ENCODE data around the gene EXOC4.

EXOC4 gene

DNA sequence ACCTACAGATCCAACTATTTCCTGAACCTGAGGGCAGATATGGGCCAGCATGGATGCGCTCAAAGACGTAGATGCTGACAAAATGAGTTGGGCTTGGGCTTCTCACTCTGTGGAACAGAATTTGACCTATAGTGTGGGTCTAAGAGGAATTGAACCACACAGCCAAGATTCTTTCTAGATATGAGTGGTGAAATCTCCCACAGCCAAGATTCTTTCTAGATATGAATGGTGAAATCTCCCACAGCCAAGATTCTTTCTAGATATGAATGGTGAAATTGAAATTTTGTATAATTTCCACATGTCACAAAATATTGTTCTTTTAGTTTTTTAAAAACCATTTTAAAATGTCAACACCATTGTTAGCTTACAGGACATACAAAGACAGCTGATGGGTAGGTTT, 658.8 kb downstream of the EXOC4 start:
- DNase-seq = no peak

DNA sequence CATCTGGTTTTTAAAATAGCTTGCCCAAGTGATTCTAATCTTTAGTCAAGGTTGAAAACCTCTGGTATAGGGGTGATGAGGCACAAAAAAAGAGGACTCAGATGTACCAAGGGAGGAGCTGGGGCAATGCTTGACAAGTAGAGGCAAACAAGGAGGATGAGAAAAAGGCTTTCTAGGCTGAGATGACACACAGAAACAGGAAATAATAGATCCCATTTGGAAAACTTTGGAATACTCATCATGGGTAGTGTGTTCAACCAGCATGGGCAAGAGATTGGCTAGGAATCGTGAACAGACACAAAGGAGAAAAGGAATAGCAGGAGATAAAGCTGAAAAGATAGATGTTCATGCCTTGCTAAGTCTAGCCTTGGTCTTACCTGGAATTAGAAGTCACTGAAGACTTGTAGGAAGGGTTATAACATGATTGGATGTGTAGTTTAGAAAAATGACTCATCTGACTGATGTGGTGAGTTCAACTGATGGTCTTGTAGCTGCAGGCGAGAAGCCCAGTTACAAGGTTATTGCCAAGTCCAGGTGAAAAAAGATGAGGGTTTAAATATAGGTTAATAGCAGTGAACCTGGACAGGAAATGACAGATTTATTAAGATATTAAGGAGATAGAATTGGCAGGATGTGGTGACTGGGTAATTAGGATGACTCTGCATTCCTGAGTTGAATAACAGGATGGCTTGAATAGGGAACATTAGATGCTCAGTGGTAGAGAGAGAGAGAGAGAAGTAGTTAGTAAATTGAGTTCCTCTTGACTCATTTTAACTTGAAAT, 660.2 kb downstream of the EXOC4 start:
- no peak for DNase-seq

DNA sequence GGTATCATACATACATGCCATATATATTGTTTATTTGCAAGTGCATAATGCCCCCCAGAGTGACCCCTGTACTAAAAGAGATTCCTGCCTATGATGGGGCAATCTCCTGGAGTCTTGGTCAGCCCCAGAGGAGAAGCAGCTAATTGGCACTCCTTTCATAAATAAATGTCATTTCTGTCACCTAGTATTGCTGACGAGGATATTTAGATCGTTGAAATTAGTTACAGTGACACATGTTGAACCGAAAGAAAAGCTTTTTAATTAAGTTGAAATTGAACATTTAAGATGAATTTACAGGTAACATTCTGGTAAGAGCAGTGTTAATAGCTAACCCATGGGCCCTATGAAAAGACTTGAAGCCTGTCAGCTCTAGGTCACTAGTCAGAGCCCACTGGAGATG, 663.7 kb downstream of the EXOC4 start:
- DNase-seq = no peak

DNA sequence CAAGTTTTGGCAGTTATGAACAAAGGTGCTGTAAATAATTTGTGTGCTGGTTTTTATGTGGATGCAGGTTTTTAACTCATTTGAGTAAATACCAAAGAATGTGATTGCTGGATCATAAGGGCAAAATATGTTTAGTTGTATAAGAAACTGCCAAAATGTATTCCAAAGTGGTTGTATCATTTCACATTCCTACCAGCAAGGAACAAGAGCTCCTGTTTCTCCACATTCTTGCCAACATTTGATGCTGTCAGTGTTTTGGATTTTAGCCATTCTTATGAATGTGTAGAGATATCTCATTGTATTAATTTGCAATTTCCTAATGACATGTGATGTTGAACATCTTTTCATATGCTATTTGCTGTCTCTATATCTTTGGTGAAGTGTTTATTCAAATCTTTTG, 666.9 kb downstream of the EXOC4 start:
- DNase-seq = no peak

DNA sequence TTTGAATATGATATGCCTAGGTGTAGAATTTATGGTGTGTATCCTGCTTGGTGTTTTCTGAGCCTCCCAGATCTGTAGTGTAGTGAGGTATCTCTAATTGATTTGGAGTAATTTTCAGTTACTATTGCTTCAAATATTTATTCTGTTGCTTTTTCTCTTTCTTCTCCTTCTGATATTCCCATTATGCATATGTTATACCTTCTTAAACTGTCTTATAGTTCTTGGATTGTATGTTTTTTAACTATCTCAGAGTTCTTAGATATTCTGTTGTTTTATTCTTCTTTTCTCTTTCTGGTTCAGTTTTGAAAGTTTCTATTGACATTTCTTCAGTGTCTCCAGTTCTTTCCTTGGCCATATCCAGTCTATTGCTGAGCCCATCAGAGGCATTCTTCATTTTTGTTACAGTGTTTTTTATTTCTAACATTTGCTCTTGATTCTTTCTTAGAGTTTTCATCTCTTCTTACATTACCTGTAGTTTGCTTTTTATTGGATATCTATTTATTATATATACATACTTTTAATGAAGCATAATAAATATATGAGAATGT, 668.8 kb downstream of the EXOC4 start:
- no peak for DNase-seq

DNA sequence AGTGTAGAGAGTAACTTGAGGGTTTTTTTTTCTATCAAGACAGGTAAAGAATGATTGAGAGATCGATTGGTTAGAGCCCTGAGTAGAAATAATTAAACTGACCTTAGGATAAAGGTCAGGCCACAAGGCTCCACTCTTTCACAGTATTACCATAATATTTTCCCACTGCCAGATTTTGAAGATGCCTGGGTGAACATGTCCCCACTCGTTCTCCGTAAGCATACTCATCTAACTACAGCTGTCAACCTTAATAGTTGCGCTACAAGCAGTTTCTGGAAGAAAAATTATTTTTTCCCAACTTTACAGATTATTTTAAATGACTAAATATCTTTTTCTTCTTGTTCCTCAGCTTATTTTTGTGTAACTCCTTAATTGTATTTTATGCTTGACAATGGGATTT, 671.1 kb downstream of the EXOC4 start:
- no peak for DNase-seq

DNA sequence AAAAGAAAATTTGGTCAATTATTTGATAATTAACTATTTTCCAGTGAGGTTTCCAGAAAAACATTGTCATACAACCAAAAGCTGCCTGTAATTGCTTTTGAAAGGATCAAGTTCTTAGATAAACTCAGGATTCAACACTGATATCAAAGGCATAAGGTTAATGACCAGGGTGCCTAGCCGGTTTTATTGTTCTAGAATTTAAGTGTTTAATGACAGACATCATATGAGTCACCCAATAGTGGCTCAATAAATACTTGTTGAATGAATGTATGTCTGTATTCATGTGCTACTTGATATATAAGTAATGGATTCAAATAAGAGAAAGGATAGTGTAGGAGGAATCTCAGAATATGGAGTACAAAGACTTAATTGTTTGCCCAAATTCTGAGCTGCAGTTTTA, 678.2 kb downstream of the EXOC4 start:
- DNase-seq = no peak

DNA sequence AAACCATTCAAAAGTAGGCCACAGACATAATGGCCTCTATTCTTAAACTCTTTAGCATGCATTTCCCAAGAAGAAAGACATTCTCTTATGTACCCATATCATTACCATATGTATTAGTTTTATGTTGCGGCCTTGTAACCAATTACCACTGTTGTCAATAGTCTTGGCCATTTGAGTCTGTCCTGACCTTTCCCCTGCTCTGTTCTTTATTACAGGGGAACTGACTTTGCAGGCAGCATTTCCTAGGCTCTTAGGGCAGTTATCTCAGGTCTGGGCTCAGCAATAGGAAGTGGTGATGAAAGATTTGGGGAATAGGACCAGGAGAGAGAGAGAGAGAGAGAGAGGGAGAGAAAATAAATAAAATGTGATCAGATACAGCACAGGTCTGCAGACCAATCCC, 679.7 kb downstream of the EXOC4 start:
- no peak for DNase-seq

DNA sequence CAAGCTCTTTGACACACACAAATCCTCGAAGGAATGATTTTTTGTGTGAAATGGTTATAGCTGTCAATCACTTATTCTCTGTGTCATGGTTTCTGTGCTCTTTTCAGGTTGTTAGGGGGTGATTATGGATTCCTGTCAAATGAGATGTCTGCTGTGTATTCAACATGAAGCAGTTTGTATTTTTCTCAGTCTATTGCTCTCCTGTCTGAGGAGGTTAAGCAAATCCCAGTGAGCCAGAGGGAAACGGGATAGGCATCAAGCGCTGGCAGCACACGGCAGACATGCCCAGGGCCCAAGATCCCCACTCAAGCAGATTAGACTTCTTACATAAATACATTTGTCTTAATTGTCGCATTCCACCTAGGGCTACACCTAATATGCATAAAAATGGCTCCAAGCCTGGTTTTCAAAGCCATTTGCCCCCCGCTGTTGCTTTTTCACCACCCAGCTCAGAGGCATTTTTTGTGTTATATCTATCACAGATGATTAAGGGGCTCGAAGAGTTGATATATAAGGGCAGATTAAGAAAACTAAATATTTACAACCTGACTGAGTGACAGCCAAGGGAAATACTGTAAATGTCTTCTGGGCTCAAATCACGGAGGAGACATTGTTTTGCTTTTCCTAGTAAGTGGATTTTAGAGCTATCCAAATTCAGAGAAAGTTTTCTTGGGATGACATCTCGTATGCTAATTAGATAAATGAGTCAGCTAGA, 681.5 kb downstream of the EXOC4 start:
- DNase-seq = no peak

DNA sequence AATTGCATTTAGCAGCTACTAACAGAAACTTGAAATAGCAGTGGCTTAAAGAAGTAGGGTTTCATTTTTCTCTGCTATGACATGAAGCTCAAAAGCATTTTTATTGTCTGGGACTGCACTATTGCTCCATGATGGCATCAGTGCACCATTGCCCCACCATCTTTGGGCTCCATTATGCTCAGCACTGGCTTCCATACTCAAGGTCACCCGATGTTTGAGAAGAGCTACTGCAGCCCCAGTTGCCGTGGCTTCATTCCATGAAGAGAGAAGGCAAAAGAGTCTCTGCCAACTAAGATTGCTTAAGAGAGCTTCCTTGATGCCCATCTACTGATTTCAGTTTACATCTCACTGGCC, 682.1 kb downstream of the EXOC4 start:
- no peak for DNase-seq

DNA sequence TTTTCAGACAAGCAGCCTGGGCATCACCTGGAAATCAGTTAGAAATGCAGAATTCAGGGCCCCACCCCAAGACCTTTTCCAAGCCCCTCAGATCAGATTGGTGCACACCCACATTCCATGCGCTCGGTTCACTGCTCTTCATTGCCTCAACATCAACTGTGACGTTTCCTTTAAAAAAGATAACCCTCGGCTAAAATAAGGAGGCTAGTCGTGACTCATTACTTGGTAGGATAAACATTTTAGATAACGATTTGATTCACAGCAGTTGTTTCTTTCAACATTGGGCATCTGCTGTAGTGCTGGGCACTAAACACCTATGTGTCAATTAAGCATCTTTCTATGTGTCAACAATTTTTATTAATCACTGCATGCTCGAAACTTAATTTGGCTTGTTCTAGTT, 683.2 kb downstream of the EXOC4 start:
- no peak for DNase-seq

DNA sequence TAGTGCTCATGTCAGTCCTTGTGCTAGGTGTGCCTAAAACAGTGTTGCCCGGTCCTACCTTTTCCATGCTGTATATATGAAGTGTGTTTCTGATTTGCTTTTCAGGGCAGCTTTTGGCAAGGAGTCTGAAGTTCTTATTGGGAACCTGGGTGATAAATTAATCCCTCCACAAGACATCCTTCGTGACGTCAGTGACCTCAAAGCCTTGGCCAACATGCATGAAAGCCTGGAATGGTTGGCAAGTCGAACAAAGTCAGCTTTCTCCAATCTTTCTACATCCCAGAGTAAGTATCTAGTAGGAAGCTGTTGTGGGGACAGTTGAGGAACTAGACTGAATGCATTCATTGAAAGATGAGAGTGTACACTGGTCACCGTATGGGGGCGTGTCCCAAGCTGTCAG, 684.9 kb downstream of the EXOC4 start:
- no peak for DNase-seq

DNA sequence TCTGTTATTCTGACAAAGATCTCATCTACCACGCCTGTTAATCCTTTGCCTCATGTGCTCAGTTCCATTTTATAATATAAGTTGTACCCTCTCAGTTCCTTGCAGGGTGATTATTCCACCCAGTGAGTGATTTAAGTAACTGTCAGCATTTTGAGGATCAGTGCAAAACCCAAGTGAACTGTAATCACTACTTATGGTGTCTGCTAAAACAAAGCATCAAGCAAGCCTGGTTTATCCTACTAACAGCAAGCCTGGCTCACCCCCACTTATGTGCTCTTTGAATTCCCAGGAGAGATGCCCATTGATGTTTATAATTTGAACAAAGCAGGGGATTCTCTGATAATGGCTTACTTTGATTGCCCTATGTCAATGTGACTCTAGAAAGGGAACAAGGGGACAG, 687.5 kb downstream of the EXOC4 start:
- DNase-seq = no peak

DNA sequence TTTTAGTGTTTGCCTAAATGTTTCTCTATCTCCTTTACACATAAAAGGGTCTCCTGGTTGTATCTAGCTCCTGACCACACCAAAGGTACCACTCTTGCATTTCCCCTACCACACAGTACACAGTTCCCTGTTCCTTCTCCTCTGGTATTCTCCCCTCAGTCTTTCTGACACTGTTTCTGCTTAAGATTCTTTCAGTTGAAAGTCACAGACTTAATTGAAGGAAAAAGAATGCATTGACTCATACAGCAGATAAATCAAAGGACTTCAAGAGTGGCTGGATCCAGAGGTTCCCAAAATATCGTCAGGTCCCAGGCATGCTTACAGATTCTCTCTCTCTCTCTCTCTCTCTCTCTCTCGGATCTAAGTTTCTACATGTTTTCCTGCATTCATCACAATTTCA, 688.6 kb downstream of the EXOC4 start:
- no peak for DNase-seq

DNA sequence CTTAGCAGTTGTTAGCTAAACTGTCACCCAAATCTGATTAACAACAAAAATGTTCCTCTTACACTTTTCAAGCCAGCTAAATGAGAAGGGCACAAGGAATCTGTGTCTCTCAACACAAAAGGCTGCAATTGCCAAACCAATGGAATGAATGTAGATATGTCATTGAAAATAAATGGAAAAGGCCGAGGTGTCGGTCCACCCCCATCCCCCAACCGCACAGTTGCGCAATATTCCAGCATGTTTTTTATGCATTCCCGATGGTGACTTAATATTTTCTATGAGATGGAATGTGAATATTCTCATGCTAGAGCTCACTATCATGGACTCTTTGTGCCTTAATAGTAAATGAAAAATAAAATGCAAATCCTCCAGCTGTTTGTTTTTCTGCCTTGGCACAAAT, 692.6 kb downstream of the EXOC4 start:
- DNase-seq = no peak

DNA sequence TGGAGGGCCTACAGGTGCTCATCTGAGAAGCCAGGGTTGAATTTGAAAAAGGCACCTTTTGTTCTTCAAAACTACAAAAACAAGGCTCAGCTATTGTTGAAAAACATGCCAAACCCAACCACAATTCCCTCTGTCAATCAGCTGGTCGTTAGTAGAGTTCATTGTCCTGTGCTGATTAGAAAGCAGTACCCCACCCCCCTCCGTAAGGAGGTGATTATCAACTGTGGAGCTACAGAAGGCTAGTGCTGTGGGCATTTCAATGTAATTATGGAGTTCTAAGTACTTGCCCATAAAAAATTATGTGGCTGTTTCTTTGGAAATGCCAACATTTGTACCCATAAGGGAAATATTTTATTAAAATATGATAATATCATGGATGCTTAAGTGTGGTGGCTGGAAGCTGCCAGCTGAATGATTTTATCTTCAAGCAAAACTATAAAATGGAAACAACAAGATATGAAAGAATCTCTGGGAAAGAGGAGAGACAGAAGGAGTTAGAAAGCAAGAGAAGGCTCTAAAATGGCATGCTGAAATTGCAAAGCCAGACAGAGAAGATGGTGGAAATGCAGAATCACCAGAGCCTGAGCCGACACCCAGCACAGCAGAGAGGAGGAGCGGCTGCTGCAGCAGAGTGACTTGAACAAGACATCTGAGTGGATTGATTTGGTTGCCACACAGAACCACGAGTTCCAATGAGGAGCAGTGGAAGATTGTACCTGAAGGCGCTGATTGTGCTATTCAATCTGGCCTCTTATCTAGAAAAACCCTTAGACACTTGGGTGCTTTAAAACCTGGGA, 694.8 kb downstream of the EXOC4 start:
- DNase-seq = no peak

DNA sequence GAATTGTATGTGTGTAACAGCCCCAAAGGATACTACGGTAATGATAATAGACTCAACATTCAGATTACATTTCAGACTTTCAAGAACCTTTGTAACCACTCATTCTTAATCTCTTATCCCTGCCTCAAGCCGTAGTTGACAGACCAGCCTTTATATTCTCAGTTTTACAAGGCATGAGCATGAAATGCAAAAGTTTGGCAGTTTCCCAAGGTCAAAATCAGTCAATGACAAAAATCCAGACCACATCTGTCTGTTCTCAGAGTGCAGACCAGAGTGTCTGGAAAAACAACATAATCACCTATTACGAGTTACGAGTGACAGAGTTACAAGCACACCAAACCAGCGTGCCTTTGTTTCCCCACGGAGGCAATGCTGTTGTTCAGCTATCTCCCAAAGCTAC, 695.7 kb downstream of the EXOC4 start:
- DNase-seq = no peak

DNA sequence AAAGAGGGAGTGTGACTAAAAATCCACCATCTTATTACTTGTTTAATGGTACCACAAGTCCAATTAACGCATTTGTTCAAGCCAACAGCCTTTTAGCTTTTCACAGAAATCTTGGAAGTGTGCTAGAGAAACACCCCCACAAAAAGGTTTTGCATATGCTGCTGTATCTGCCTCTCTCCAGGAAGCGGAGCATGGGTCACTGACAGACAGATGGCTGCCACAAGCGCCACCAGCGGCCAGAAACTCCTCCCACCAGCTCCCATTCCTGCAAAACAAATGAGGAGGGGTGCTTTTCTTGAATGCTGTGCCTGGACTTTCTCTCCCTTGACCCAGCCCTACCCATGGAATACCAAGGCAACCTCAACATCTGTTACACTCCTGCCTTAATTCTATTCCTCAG, 698.0 kb downstream of the EXOC4 start:
- no peak for DNase-seq

DNA sequence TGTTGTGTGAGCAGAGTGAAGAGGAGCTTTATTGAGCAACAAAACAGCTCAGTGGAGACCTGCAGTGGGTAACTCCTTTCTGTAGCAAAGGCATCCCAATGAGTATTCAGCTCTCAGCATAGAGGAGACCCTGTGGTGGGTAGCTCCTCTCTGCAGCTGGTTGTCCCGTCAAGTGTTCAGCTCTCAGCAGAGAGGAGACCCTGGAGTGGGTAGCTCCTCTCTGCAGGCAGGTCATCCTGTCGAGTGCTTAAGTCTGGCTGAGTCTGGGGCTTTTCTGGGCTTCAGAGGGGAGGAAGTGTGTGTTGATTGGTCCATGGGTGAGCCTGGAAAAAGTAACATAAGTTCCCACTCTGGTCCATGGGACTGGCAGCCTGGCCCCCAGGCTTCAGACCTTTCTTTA, 702.3 kb downstream of the EXOC4 start:
- no peak for DNase-seq

DNA sequence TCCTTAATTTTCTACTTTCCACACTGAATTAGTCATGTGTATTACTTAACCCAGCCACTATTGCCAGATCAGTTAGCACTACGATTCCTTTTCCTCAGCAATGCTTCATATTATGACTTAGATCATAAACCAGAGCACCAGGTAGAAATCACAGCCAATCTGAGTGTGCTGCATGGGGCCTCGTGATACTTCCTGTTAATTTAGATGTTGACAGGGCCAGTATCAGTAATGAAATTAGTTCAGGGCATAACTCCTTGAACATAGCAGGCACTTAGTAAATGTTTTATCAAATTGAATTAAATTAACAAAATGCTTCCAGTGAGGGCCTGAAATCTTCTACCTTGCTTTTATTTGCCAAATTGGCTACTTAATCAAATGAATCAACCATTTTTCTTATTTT, 705.0 kb downstream of the EXOC4 start:
- no peak for DNase-seq

DNA sequence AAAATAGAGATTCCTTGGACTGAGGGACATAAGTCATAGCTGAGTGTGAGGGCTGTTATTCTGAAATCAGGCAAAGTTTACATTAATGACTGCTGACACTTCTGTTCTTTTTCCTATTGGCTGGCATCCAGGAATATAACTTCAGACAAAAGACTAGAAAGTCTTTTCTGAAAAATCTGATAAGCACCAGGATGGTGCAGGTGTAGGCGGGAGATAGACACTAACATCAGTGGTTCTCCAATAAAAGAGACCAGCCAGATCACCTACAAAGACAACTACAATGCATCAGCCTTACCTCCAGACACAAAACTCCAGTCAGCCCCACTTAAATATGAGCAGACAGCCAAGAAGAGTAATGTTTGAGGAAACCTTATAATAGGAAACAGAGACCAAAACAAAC, 705.9 kb downstream of the EXOC4 start:
- no peak for DNase-seq

DNA sequence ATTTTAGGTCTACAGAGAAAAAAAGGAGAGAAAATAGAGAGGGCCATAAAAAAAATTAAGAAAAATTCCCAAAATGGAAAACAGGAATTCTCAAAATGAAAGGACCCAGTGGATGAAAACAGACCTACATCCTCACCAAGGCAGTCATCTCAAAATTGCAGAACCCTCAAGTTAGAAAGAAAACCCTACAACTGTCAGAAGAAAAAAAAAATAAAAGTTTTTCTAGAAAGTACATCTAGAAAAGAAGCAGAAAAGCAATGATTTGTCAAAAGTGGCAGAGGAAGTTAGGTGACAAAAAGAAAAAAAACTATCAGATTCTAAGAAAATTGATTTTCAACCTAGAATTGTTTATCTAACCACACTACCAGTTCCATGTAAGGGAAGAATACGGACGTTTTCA, 706.6 kb downstream of the EXOC4 start:
- DNase-seq = no peak

DNA sequence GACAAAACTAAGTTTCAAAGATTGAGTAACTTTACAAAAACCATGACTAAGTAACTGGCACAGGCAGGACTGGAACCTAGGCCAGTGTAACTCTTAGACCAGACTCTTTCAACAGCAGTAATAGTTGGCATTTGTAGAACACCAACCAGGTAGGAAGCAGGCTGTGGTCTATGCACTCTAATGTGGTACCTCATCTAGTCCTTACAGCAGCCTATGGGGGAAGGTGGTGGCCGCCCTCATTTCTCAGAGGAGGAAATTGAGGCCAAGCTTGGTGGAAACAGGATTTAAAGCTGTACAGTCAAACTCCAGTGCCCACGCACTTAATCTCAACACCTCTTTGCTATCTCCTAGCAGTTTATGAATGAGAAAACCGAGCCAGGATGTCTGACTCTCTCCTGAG, 708.8 kb downstream of the EXOC4 start:
- DNase-seq = no peak

DNA sequence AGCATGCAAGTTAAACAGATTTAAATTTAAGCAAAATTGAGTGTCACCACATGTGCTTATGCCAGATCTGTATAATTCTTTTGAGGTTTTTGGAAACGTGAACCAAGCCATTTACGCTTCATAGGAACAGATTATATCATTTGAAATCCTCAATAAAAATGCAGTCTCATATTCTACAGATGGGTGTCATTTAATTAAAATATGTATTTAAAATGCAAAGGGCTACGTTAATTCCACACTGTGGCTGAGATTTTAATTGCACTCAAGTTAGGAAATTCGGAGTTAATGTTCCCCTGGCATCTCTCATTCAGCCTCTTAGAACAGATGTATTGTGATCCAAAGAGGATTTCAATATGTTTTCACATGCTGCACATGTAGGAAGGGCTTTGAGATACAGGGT, 709.8 kb downstream of the EXOC4 start:
- DNase-seq = no peak

Measured in activated gamma-delta T cell treated with Interleukin-2 at 50 U/mL for 16 hours (primary cell).